RKO (cell line): ENCODE measurements around the gene OTUD5.
"Not testable (repeated sequence)": the region's sequence is repeated elsewhere in the genome, so short reads cannot be mapped to it uniquely, and the experiment has no call there.

Source experiments
- DNase-seq: peaks from one replicate; pipeline ENCODE4 v3.0.0-alpha.2; 2016; ENCODE audit warnings: low spot score

The OTUD5 gene

DNA sequence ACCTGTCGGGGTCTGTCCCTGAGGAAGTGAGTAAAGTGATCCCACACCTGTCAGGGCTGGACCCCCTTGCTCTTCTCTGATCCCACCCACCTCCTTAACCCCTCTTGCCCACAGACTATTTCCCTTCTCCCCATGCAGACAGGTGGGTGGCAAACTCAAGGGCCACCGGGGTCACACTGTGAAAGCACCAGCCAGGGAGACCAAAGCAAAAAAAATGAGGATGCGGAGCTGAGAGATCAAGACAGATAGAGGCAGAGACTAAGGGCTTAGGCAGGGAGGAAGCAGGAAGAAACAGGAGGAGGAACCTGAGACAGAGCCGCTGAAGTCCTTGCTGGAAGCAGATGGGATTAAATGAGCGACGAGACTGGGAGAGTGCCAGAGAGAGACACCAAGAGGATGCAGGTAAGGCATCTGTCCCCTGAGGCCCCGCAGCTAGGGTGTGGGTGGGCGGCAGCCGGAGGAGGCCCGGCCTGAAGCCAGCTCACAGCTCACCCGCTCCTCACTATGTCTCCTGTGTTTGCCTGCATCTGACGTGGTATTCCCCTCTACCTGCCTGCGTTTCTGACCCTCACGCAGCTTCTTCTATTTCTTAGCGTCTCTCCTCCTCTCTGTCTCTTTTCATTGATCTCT is 67.0 kb downstream of the OTUD5 start:
- no peak for DNase-seq

DNA sequence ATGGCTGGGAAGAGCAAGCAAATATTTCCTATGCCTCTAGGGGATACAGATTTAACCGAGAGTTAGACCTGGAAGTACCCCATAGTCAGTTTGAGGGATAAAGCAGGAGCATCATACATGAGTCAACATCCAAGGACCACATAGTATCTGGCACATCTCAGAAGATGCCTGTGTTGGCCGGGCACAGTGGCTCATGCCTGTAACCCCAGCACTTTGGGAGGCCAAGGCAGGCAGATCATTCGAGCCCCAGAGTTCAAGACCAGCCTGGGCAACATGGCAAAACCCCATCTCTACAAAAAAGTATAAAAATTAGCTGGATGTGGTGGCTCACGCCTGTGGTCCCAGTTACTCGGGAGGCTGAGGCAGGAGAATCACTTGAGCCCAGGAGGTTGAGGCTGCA is 70.8 kb downstream of the OTUD5 start:
- not testable (repeated sequence) for DNase-seq

DNA sequence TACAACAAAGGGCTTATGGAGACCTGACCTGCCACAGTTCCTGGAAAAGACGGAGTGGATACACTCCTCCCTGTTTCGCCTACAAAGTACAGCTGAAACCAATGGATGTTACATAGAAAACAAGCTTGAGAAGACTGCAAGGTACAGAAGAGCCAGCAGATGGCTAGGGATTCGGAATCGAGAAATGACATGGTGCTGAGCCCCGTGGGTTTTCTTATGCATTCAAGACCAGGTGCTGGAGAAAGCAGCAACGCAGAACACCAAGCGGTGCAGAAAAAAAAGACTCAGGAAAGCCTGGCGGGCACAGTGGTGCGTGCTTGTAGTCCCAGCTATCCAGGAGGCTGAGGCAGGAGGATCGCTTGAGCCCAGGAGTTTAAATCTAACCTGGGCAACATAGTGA is 73.7 kb downstream of the OTUD5 start:
- DNase-seq = no peak

DNA sequence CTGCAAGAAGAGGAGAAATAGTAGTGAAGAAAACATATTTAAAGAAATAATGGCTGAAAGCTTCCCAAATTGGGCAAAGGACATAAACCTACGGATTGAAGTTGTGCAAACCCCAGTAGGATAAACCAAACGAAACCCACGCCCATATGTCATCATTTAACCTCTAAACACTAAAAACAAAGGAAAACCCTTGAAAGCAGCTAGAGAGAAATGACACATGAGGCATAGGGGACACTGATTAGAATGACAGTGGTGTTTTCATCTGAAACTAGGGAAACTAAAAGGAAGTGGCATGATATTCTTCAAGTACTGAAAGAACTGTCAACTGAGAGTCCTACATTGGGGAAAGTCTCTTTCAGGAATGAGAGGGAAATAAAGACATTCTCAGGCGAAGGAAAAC is 80.5 kb downstream of the OTUD5 start:
- not testable (repeated sequence) for DNase-seq
